ENCODE measurements around the gene PLA2G4C. TPM values are rescaled to one million over a fixed set of nuclear protein-coding genes. Genes with fewer than 3 reads are reported as not detected.

PLA2G4C gene
- total RNA-seq, 4 donors from 2014 or later = 4.6 to 21.0 (median 12.4) TPM

- Histone ChIP-seq H3K27me3 (no peaks in the 10 kb centered on the region), H3K36me3 (no peaks in the 10 kb centered on the region), H3K27ac (no peak overlapping the region), H3K4me1 (no peaks in the 10 kb centered on the region), H3K4me3 (no peak overlapping the region), H3K9me3 (peaks cover 0 to 7% (median 0%) of the 10 kb centered on the region in 4 donors)
- TF ChIP-seq EP300 (IDR thresholded peaks at IDR 0.05) = no peak
- TF ChIP-seq, protein P1, sequence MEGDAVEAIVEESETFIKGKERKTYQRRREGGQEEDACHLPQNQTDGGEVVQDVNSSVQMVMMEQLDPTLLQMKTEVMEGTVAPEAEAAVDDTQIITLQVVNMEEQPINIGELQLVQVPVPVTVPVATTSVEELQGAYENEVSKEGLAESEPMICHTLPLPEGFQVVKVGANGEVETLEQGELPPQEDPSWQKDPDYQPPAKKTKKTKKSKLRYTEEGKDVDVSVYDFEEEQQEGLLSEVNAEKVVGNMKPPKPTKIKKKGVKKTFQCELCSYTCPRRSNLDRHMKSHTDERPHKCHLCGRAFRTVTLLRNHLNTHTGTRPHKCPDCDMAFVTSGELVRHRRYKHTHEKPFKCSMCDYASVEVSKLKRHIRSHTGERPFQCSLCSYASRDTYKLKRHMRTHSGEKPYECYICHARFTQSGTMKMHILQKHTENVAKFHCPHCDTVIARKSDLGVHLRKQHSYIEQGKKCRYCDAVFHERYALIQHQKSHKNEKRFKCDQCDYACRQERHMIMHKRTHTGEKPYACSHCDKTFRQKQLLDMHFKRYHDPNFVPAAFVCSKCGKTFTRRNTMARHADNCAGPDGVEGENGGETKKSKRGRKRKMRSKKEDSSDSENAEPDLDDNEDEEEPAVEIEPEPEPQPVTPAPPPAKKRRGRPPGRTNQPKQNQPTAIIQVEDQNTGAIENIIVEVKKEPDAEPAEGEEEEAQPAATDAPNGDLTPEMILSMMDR (IDR thresholded peaks at IDR 0.05) = no peak
- no peak for TF ChIP-seq POLR2A (IDR thresholded peaks at IDR 0.05)
- DNase-seq (ENCODE audit: low spot score in 2 of 2) = no peak
- WGBS, 2 donors = 84 to 87% methylated on average over 6 of the region's 6 CpGs
Observed at GRCh38 chr19:48000846-48001245, 109.8 kb downstream of the PLA2G4C start.

DNA sequence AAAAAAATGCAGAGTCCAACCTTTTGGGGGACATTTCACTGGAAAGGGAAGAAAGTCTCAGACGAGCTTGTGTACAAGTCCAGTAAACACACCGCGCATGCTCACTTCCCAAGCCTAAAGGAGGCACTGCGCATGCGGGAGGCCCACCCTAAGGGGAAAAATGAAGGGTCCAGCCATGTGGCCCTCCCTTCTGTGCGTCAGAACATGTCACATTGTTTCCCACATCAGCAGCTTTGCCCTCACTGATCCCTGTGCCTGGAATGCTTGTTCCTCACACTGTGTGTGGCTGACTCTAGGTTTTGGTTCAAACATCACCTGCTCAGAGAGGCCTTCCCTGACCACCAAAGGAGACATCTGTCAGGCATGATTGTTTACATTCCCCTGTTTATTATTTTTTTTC, 111.8 kb downstream of the PLA2G4C start:
- peaks cover 0 to 7% (median 0%) of the 10 kb centered on the region in 4 donors for H3K9me3 ChIP-seq
- TF ChIP-seq EP300 (IDR thresholded peaks at IDR 0.05) (no peak), POLR2A (IDR thresholded peaks at IDR 0.05) (no peak)
- TF ChIP-seq, protein P1 (IDR thresholded peaks at IDR 0.05) = no peak
- no peaks in the 10 kb centered on the region for H3K36me3 ChIP-seq
- no peak overlapping the region for H3K27ac ChIP-seq
- no peak for DNase-seq (ENCODE audit: low spot score in 2 of 2)
- H3K4me1 ChIP-seq = no peaks in the 10 kb centered on the region
- WGBS, 2 donors = 83 to 85% methylated on average over 6 of the region's 6 CpGs
- no peaks in the 10 kb centered on the region for H3K27me3 ChIP-seq
- H3K4me3 ChIP-seq = no peak overlapping the region

Other genes starting within 250 kb of the PLA2G4C start
- gene SULT2A1, start 224.5 kb downstream of the PLA2G4C start, total RNA-seq = not detected
- not detected for gene BSPH1, start 118.6 kb downstream of the PLA2G4C start, total RNA-seq
- gene ELSPBP1, start 116.2 kb downstream of the PLA2G4C start, total RNA-seq = not detected
- gene CABP5, start 66.7 kb downstream of the PLA2G4C start, total RNA-seq = not detected
- 10 to 100 TPM in 1 of 4 donors, 1 to 10 TPM in 3; 6.1 to 21.9 (median 6.7) TPM for gene LIG1, start 59.5 kb upstream of the PLA2G4C start, total RNA-seq
- gene ZSWIM9, start 59.9 kb upstream of the PLA2G4C start, total RNA-seq = 1 to 10 TPM; 5.9 to 8.4 (median 6.8) TPM
- gene CARD8, start 145.1 kb upstream of the PLA2G4C start, total RNA-seq = 10 to 100 TPM; 33.7 to 54.0 (median 38.8) TPM
- under 1 TPM in 1 of 4 donors, not detected in 3; 0.21 TPM for gene ZNF114, start 159.3 kb upstream of the PLA2G4C start, total RNA-seq
- gene EMP3, start 214.7 kb upstream of the PLA2G4C start, total RNA-seq = 10 to 100 TPM; 22.2 to 52.5 (median 33.3) TPM